ENCODE results near the gene RERG.

RERG gene

GRCh38 chr12:15201056-15201455 lies 20.2 kb downstream of the RERG start:
- Histone ChIP-seq H3K79me2 (ENCODE audit: insufficient read depth, low read depth) (no peaks in the 10 kb centered on the region), H4K20me1 (ENCODE audit: insufficient read depth) (no peaks in the 10 kb centered on the region), H3K27me3 (ENCODE audit: insufficient read depth, low read depth) (no peaks in the 10 kb centered on the region), H3K36me3 (ENCODE audit: insufficient read depth) (no peaks in the 10 kb centered on the region), H2AFZ (ENCODE audit: low read depth) (no peak overlapping the region), H3K4me1 (ENCODE audit: low read depth, poor library complexity, severe bottlenecking) (no peaks in the 10 kb centered on the region), H3K4me3 (IDR thresholded peaks at IDR 0.05; ENCODE audit: insufficient read depth, low read depth, low read length) (no peak overlapping the region), H3K9ac (no peak overlapping the region), H3K27ac (no peak overlapping the region), H3K4me2 (no peak overlapping the region)
- no peak for TF ChIP-seq CTCF (conservative IDR thresholded peaks at IDR 0.05; ENCODE audit: low read depth, low read length)

DNA sequence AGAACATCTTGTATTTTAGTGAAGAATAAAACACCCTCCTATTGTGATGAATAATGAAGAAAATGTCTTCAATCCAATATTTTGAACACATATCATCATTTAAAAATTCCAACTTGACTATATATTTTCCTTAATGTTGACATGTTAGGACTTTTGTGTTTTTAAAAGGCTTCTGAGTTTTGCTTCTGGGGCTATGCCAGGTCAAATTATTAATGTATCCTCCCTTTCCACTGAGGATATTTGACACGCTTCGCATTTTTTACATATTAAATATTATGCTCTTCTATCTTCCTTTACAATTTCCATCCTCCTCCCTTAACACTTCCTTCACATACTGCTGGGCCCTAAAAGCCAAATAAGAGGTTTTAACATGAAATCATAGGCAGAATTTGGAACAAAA lies 20.6 kb downstream of the RERG start:
- no peaks in the 10 kb centered on the region for H3K27me3 ChIP-seq (ENCODE audit: insufficient read depth, low read depth)

GRCh38 chr12:15199930-15200329 lies 21.3 kb downstream of the RERG start:
- Histone ChIP-seq H3K4me3 (IDR thresholded peaks at IDR 0.05; ENCODE audit: insufficient read depth, low read depth, low read length) (no peak overlapping the region), H2AFZ (ENCODE audit: low read depth) (no peak overlapping the region), H3K27me3 (ENCODE audit: insufficient read depth, low read depth) (no peaks in the 10 kb centered on the region), H3K9ac (no peak overlapping the region), H3K27ac (no peak overlapping the region), H3K36me3 (ENCODE audit: insufficient read depth) (no peaks in the 10 kb centered on the region), H3K4me1 (ENCODE audit: low read depth, poor library complexity, severe bottlenecking) (no peaks in the 10 kb centered on the region), H3K79me2 (ENCODE audit: insufficient read depth, low read depth) (no peaks in the 10 kb centered on the region), H4K20me1 (ENCODE audit: insufficient read depth) (no peaks in the 10 kb centered on the region), H3K4me2 (no peak overlapping the region)
- no peak for TF ChIP-seq CTCF (conservative IDR thresholded peaks at IDR 0.05; ENCODE audit: low read depth, low read length)

More for the DNA sequence above, 20.6 kb downstream of the RERG start:
- H3K9ac ChIP-seq = no peak overlapping the region
- H3K36me3 ChIP-seq (ENCODE audit: insufficient read depth) = no peaks in the 10 kb centered on the region
- H3K79me2 ChIP-seq (ENCODE audit: insufficient read depth, low read depth) = no peaks in the 10 kb centered on the region
- H3K4me3 ChIP-seq (IDR thresholded peaks at IDR 0.05; ENCODE audit: insufficient read depth, low read depth, low read length) = no peak overlapping the region
- no peak for TF ChIP-seq CTCF (conservative IDR thresholded peaks at IDR 0.05; ENCODE audit: low read depth, low read length)
- H3K4me2 ChIP-seq = no peak overlapping the region
- H3K27ac ChIP-seq = no peak overlapping the region
- no peaks in the 10 kb centered on the region for H4K20me1 ChIP-seq (ENCODE audit: insufficient read depth)
- H3K4me1 ChIP-seq (ENCODE audit: low read depth, poor library complexity, severe bottlenecking) = no peaks in the 10 kb centered on the region
- H2AFZ ChIP-seq (ENCODE audit: low read depth) = no peak overlapping the region

- H3K9ac ChIP-seq = no peak overlapping the region
- H3K79me2 ChIP-seq (ENCODE audit: insufficient read depth, low read depth) = no peaks in the 10 kb centered on the region
- no peak overlapping the region for H3K4me2 ChIP-seq
- no peaks in the 10 kb centered on the region for H3K27me3 ChIP-seq (ENCODE audit: insufficient read depth, low read depth)
- no peak overlapping the region for H3K27ac ChIP-seq
- no peaks in the 10 kb centered on the region for H3K4me1 ChIP-seq (ENCODE audit: low read depth, poor library complexity, severe bottlenecking)
- H4K20me1 ChIP-seq (ENCODE audit: insufficient read depth) = no peaks in the 10 kb centered on the region
- H3K4me3 ChIP-seq (IDR thresholded peaks at IDR 0.05; ENCODE audit: insufficient read depth, low read depth, low read length) = no peak overlapping the region
- H2AFZ ChIP-seq (ENCODE audit: low read depth) = no peak overlapping the region
- H3K36me3 ChIP-seq (ENCODE audit: insufficient read depth) = no peaks in the 10 kb centered on the region
- TF ChIP-seq CTCF (conservative IDR thresholded peaks at IDR 0.05; ENCODE audit: low read depth, low read length) = no peak
These were observed 24.3 kb downstream of the RERG start for GRCh38 chr12:15196678-15197505.

Data from KMS-11 (cell line).